WTC11 (cell line): ENCODE results near the gene S1PR2. TPM values are rescaled to one million over a fixed set of nuclear protein-coding genes. Genes with fewer than 3 reads are reported as not detected.
A peak's percentile ranks its signal among the peaks of the same experiment; 100 is the strongest.
"Not testable (repeated sequence)": the region's sequence is repeated elsewhere in the genome, so short reads cannot be mapped to it uniquely, and the experiment has no call there.

ENCODE experiments used
- ATAC-seq: fragments of 200-7000 bp; cut with Tn5 transposase; 2 replicates; pipeline ENCODE4 v1.10.0; 2021; ENCODE audit warnings: mild to moderate bottlenecking, moderate library complexity
- CTCF ChIA-PET: fragments of 300-600 bp; sonication (Branson Sonifier 250); formaldehyde crosslinking; loops from one replicate; lab custom pipeline; 2021; ENCODE audit warnings: antibody characterized with exemption; lab: Charles Lee
- POLR2A ChIA-PET: fragments of 350-600 bp; sonication (Branson Sonifier 250); formaldehyde crosslinking; loops from one replicate; lab custom pipeline; 2021; ENCODE audit warnings: antibody characterized with exemption; lab: Charles Lee
- DNase-seq: peaks from one replicate; pipeline ENCODE4 v3.0.0; 2021; ENCODE audit warnings: low spot score
- H3K27ac Mint-ChIP-seq: 2 replicates; pipeline ENCODE4 v1.8.0; 2021; ENCODE audit warnings: mixed read lengths
- H3K27me3 Mint-ChIP-seq: 2 replicates; pipeline ENCODE4 v1.8.0; 2021; ENCODE audit warnings: low read depth, mild to moderate bottlenecking, moderate library complexity, mixed read lengths
- H3K36me3 Mint-ChIP-seq: 2 replicates; pipeline ENCODE4 v1.8.0; 2021; ENCODE audit warnings: mixed read lengths
- H3K4me1 Mint-ChIP-seq: 2 replicates; pipeline ENCODE4 v1.8.0; 2022; ENCODE audit warnings: mixed read lengths
- H3K4me3 Mint-ChIP-seq: 2 replicates; pipeline ENCODE4 v1.8.0; 2021; ENCODE audit warnings: mild to moderate bottlenecking, moderate library complexity, mixed read lengths
- H3K9me3 Mint-ChIP-seq: 2 replicates; pipeline ENCODE4 v1.8.0; 2021; ENCODE audit warnings: mixed read lengths
- ATF3 ChIP-seq: sonication (generic); formaldehyde crosslinking; conservative IDR thresholded peaks from 2 replicates; pipeline ENCODE4 v1.8.1; 2022; ENCODE audit warnings: mild to moderate bottlenecking, missing genetic modification reagents
- CBFB ChIP-seq: sonication (generic); formaldehyde crosslinking; IDR thresholded peaks from 2 replicates; pipeline ENCODE4 v1.8.1; 2022; ENCODE audit warnings: mild to moderate bottlenecking, low read depth, missing genetic modification reagents
- ERG ChIP-seq: fragments of 250-450 bp; sonication (Bioruptor Pico); IDR thresholded peaks from 2 replicates; pipeline ENCODE4 v1.8.0; 2021; ENCODE audit warnings: mild to moderate bottlenecking
- FOXJ3 ChIP-seq: sonication (generic); formaldehyde crosslinking; IDR thresholded peaks from 2 replicates; pipeline ENCODE4 v1.9.0; 2021; ENCODE audit warnings: missing genetic modification reagents, mild to moderate bottlenecking, borderline replicate concordance
- FOXP4 ChIP-seq: sonication (generic); formaldehyde crosslinking; IDR thresholded peaks from 2 replicates; pipeline ENCODE4 v1.8.0; 2022; ENCODE audit warnings: mild to moderate bottlenecking, missing genetic modification reagents
- GRHL2 ChIP-seq: fragments of 250-450 bp; sonication (Bioruptor Pico); IDR thresholded peaks from 2 replicates; pipeline ENCODE4 v1.8.0; 2022; ENCODE audit warnings: mild to moderate bottlenecking, moderate library complexity; ENCODE audit not compliant: insufficient replicate concordance, severe bottlenecking
- HMGA2 ChIP-seq: fragments of 250-450 bp; sonication (Bioruptor Pico); IDR thresholded peaks from 2 replicates; pipeline ENCODE4 v1.4.0; 2021; ENCODE audit warnings: mild to moderate bottlenecking, moderate library complexity
- IRF1 ChIP-seq: sonication (generic); formaldehyde crosslinking; IDR thresholded peaks from 2 replicates; pipeline ENCODE4 v1.8.0; 2023; ENCODE audit warnings: missing genetic modification reagents
- NR2C2 ChIP-seq: sonication (generic); formaldehyde crosslinking; IDR thresholded peaks from 2 replicates; pipeline ENCODE4 v1.8.0; 2022; ENCODE audit warnings: mild to moderate bottlenecking, missing genetic modification reagents
- SOX15 ChIP-seq: fragments of 250-450 bp; sonication (Bioruptor Pico); IDR thresholded peaks from 2 replicates; pipeline ENCODE4 v1.9.0; 2021; ENCODE audit warnings: mild to moderate bottlenecking
- ZNF232 ChIP-seq: sonication (generic); formaldehyde crosslinking; IDR thresholded peaks from 2 replicates; pipeline ENCODE4 v1.8.0; 2022; ENCODE audit warnings: mild to moderate bottlenecking, missing genetic modification reagents
- ZNF396 ChIP-seq: fragments of 250-450 bp; sonication (Bioruptor Pico); IDR thresholded peaks from 2 replicates; pipeline ENCODE4 v1.8.0; 2021; ENCODE audit warnings: mild to moderate bottlenecking, moderate library complexity, borderline replicate concordance
- ZNF425 ChIP-seq: fragments of 250-450 bp; sonication (Bioruptor Pico); conservative IDR thresholded peaks from 2 replicates; pipeline ENCODE4 v1.9.0; 2021; ENCODE audit warnings: mild to moderate bottlenecking
- total RNA-seq: library from RNA; stranded (reverse); gene quantifications from 3 replicates; pipeline ENCODE4 v1.2.3, GENCODE V29; 2021

S1PR2 gene
- total RNA-seq, 1 experiment from 2014 or later = 13.2 TPM

GRCh38 chr19:10205636-10206035 is 25.5 kb downstream of the S1PR2 start (continued):
- TF ChIP-seq GRHL2 (CRISPR knock-in tag) = no peak
- TF ChIP-seq ZNF232 (CRISPR knock-in tag) = no peak
- no peak for TF ChIP-seq HMGA2
- TF ChIP-seq NR2C2 (CRISPR knock-in tag) = no peak

- no peak for TF ChIP-seq ZNF396 (CRISPR knock-in tag)
- H3K4me3 Mint-ChIP-seq = no peak overlapping the region
- H3K4me1 Mint-ChIP-seq = peaks cover 15% of the 10 kb centered on the region
- peaks cover 4% of the 10 kb centered on the region for H3K27me3 Mint-ChIP-seq
- ATAC-seq (no peak), DNase-seq (no peak)
- H3K9me3 Mint-ChIP-seq = peaks cover 16% of the 10 kb centered on the region
- H3K36me3 Mint-ChIP-seq = no peaks in the 10 kb centered on the region; the same call in 1 of the 2 replicates
- POLR2A ChIA-PET = no interaction called here
- H3K27ac Mint-ChIP-seq = peak overlapping the region; percentile 80
- CTCF ChIA-PET = interaction anchor here (1.5 kb wide), 1 partner anchor 16 kb away, joined by 3 read pairs; no protein-coding TSS in a partner anchor
These were observed 27.4 kb downstream of the S1PR2 start for GRCh38 chr19:10203686-10204085.

- peaks cover 6% of the 10 kb centered on the region for H3K9me3 Mint-ChIP-seq
- POLR2A ChIA-PET = interaction anchor here (0.6 kb wide), 1 partner anchor 1645 kb away, joined by 3 read pairs; no protein-coding TSS in a partner anchor
- no peak overlapping the region for H3K27ac Mint-ChIP-seq
- no peaks in the 10 kb centered on the region for H3K36me3 Mint-ChIP-seq
- ATAC-seq (no peak), DNase-seq (no peak)
- H3K4me3 Mint-ChIP-seq = no peak overlapping the region
- CTCF ChIA-PET = interaction anchor here (0.7 to 1.3 kb wide), 2 partner anchors 39 to 49 kb away, joined by 3 to 4 read pairs; no protein-coding TSS in a partner anchor
- TF ChIP-seq ERG (no peak), IRF1 (CRISPR knock-in tag) (no peak), FOXP4 (no peak), SOX15 (no peak), CBFB (CRISPR knock-in tag) (no peak), ATF3 (CRISPR knock-in tag) (no peak), ZNF425 (CRISPR knock-in tag) (no peak), FOXJ3 (CRISPR knock-in tag) (no peak)
- peaks cover 15% of the 10 kb centered on the region for H3K4me1 Mint-ChIP-seq
- H3K27me3 Mint-ChIP-seq = peaks cover 4% of the 10 kb centered on the region; the same call in 1 of the 2 replicates
These were observed 30.0 kb downstream of the S1PR2 start for GRCh38 chr19:10201176-10201575.

- H3K9me3 Mint-ChIP-seq, POLR2A ChIA-PET, H3K36me3 Mint-ChIP-seq, H3K27me3 Mint-ChIP-seq, H3K27ac Mint-ChIP-seq, DNase-seq, ATAC-seq, H3K4me3 Mint-ChIP-seq: not testable (repeated sequence)
- H3K4me1 Mint-ChIP-seq = peaks cover 15% of the 10 kb centered on the region
- CTCF ChIA-PET = interaction anchor here (1.1 to 2.9 kb wide), 3 partner anchors 29 to 50 kb away, joined by 3 to 10 read pairs (median 4); no protein-coding TSS in a partner anchor
These were observed 31.0 kb downstream of the S1PR2 start for GRCh38 chr19:10200101-10200500.

GRCh38 chr19:10198889-10199644 is 32.1 kb downstream of the S1PR2 start:
- H3K27me3 Mint-ChIP-seq, ATAC-seq, H3K4me1 Mint-ChIP-seq, DNase-seq, H3K36me3 Mint-ChIP-seq, H3K27ac Mint-ChIP-seq, H3K9me3 Mint-ChIP-seq, H3K4me3 Mint-ChIP-seq: not testable (repeated sequence)
- CTCF ChIA-PET = interaction anchor here (0.6 to 2.9 kb wide), 4 partner anchors 11 to 51 kb away, joined by 3 to 10 read pairs (median 6); no protein-coding TSS in a partner anchor
- POLR2A ChIA-PET = interaction anchor here (0.6 kb wide), 1 partner anchor 32 kb away, joined by 3 read pairs; the partner anchor contains the start of gene S1PR2
